GM18873 (cell line): ENCODE results near the gene COL17A1.

Experiments used
- ATAC-seq: cut with Tn5 transposase; IDR thresholded peaks from one replicate; pipeline ENCODE4 v1.9.1; 2021; ENCODE audit warnings: mild to moderate bottlenecking, moderate library complexity, moderate number of reproducible peaks; ENCODE audit not compliant: unreplicated experiment, low FRiP score

Gene COL17A1

DNA sequence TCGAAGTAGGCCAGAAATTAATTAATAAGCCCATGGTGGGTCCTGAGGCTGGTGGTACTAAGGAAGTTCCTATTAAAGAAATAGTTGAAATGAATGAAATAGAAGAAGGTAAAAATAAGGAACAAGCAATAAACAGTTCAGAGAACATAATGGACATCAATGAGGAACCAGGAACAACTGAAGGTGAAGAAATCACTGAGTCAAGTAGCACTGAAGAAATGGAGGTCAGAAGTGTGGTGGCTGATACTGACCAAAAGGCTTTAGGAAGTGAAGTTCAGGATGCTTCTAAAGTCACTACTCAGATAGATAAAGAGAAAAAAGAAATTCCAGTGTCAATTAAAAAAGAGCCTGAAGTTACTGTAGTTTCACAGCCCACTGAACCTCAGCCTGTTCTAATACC, 82.8 kb downstream of the COL17A1 start:
- no peak for ATAC-seq

DNA sequence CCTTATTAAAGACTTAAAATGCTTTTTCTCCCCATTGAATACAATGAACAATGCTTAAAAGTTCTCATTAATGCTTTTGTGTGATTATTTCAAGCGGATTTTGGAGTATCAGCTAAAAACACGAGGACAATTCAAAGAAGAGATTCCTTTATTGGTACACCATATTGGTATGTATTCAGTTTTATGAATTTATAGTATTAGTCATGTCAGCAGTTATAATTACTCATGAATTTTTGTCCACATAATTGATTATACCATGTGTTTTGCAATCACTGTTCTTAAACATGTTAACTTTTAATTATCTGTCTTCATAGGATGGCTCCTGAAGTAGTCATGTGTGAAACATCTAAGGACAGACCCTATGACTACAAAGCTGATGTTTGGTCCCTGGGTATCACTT, 86.9 kb downstream of the COL17A1 start:
- no peak for ATAC-seq

DNA sequence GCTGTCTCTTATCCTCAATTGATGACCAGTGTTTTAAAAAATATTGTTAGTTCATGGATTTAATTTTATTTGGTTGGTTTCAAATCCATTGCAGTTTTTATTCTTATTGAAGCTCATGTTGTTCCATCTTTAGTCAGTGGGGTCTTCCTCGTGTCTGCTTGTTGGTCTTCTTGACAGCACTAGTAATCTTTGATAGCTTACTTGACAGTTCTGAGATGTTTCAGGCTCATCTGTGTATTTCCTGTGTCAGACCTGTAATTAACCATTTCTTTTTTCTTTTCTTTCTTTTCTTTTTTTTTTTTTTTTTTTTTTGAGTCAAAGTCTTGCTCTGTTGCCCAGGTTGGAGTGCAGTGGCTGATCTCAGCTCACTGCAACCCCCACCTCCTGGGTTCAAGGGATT, 90.5 kb downstream of the COL17A1 start:
- ATAC-seq = no peak

DNA sequence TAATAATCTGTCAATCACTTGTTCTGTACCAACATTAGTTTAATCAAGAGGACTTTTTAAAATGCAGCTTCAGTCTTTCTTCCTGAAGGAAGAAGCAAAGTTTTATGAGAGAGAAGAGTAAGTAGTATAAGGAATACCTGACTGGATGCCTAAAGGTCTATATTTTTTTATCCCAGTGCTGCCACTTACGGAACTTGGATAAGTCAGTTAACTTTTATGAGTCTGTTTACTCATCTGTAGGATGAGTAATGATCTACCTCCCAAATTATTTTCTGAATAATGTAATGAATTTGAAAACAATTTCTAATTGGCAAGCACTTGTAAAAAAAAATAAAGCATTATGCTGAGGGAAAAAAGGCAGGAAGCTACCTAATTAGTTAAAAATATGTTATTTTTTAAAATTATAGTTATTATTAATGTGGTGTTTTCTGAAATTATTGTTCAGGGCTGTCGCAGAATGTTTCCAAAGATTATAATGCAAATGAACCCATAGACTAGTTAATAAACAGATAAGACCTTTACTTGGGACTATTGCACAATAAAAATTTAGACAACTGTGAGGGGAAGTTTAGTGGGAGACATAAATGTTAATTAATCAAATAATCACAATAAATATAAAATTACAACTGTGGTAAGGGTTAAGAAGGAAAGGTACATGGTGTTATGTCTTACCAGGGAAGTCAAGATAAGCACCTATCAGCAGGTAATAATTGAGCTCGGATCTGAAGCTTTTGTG, 94.1 kb downstream of the COL17A1 start:
- no peak for ATAC-seq

DNA sequence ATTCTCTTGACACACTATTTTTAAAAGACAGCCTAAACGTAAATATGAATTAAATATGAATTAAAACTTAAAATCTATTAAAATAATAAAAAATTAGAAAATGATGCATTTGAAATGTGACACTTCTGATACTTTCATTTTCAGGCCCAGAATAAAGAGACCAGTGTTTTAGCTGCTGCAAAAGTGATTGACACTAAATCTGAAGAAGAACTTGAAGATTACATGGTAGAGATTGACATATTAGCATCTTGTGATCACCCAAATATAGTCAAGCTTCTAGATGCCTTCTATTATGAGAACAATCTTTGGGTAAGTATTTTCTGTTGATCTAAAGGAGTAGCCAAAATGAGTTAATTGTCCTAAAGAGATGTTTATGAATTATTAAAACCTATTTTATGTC, 95.1 kb downstream of the COL17A1 start:
- no peak for ATAC-seq

DNA sequence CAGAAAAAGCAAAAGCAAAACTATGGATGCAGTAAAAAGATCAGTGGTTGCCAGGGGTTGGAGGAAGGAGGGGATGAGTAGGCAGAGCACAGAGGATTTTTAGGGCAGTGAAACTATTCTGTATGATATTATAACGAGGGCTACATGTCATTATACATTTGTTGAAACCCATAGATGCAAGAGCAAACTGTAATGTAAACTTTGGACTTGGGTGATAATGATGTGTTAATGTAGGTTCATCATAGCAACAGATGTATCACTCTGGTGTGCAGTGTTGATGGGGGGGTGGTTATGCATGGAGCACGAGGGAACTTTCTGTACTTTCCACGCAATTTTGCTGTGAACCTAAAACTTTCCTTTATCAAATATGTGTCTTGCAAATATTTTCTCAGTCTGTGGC, 95.6 kb downstream of the COL17A1 start:
- no peak for ATAC-seq

DNA sequence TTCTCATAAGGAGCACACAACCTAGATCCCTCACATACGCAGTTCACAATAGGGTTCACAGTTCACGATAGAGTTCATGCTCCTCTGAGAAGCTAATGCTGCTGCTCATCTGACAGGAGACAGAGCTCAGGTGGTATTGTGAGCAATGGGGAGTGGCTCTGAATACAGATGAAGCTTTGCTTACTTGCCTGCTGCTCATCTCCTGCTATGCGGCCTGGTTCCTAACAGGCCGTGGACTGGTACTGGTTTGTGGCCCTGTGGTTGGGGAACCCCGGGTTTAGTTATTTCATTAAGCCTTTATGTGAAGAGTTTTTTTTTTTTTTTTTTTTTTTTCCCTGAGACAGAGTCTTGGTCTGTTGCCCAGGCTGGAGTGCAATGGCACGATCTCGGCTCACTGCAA, 99.3 kb downstream of the COL17A1 start:
- peak; percentile 44 for ATAC-seq

DNA sequence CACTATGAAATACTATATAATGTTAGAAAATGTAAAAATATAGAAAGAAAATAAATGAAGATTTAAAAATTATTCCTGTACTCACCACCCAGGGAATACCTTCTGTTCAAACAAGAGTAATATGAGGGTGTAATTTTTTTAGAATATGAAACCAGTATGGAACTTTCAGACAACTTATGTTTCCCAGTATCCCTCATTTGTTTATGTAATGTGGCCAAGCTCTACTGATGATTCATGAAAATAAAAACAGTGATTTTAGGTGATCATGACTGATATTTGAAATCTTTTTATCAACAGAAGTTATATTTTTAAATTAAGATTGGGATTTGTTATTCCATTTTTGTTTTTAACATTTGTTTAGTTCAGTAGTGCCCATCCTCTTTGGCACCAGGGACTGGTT, 100.0 kb downstream of the COL17A1 start:
- ATAC-seq = no peak

DNA sequence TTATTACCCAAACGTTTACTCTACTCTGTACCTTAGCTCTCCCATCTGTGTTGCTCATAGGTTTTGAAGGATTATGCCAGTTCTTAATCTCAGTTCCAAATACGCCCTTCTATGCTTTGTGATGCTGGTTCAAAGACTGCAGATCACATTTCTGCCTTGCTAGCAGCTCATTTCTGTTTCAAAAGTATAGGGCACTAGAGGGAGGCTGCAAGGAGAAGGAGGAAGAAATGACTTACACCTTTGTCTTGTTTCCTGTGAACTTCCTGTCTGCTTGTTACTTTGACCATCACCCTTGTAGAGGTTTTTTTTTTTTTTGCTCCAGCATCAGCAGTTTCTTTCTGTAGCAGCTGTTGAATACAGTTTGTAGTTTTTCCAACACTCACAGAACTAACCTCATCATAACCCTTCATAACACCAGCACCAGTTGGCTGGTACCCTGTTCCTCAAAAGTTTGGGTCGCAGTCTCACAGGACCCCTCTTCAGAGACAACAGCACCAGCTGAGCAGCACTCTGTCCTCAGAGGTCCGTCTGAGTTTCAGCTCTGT, 102.2 kb downstream of the COL17A1 start:
- peak; percentile 65 for ATAC-seq

DNA sequence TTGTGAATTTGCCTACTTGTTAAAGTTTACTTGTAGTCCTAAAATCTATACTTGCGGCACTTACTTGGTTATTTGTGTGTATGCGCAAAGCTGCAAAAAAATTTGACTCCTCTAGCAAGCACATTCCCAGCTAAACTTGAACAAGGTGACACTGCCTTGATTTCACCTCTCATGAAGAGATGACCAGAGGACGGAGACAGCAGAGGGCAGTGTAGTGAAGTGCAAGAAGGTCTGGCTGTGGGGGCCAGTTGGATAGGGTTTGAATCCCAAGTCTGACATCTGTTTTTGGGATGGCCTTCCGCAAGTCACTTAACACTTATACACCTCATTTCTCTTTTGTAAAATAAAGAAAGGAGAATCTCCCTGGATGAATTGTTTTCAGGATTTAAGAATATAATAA, 103.0 kb downstream of the COL17A1 start:
- ATAC-seq = no peak
